GM20000 (cell line): Measurements from ENCODE around the gene HRH2.
"Not testable (repeated sequence)": the region's sequence is repeated elsewhere in the genome, so short reads cannot be mapped to it uniquely, and the experiment has no call there.

Experiments used
- DNase-seq: peaks from one replicate; pipeline ENCODE4 v3.0.0; 2012; ENCODE audit warnings: low spot score
- CTCF ChIP-seq: IDR thresholded peaks from 2 replicates; pipeline ENCODE4 v1.5.1; 2012; ENCODE audit warnings: mild to moderate bottlenecking, control low read depth; ENCODE audit errors: extremely low read depth, missing control alignments

HRH2 gene

GRCh38 chr5:175751369-175751768 lies 93.5 kb downstream of the HRH2 start:
- no peak for DNase-seq
- TF ChIP-seq CTCF, result no peak

- no peak for DNase-seq
- TF ChIP-seq CTCF, result no peak
Observed at GRCh38 chr5:175752826-175753535, 95.1 kb downstream of the HRH2 start.

DNA sequence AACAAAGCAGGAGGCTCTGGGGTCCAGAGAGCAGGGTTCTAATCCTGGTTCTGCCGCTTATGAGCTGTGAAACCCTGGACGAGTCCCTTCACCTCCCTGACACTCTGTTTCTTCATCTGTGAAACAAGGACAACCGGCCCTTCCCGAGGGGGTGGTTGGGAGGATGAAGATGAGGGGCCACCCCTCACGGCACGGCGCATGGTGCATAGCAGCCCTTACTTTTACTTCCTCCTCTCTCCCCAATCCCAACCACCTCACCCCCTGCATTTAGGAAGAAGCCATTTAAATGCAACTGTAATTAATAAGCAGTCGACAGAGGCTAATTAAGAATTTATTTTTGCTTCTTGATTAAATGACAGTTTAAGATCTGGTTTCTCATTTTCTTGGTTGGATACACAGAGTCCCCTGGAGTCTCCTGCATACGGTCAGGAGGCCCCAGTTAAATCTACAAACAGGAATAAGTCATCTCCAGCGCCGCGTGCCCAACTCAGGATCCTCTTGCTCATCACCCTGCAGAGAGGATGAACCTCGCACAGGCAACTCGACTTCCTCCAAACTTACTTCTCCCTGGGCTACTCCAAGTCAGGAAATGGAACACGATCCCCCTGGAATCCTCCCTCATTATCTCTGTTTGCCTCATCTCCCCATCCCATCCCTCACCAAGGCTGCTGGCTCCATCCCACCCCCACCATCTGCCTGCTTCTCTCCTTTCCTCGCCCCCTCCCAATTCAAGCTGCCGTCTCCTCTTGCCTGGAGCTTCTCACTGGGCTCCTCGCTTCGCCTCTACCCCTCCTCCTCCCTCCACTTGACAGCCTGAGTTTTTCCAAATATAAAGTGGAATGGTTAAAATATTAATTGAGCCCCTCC lies 95.9 kb downstream of the HRH2 start:
- no peak for TF ChIP-seq CTCF
- DNase-seq, result no peak

- DNase-seq, result not testable (repeated sequence)
Observed at GRCh38 chr5:175759991-175760390, 102.1 kb downstream of the HRH2 start.
